HEK293T (cell line): ENCODE data around the gene COLEC11.
"Not testable (repeated sequence)": the region's sequence is repeated elsewhere in the genome, so short reads cannot be mapped to it uniquely, and the experiment has no call there.

ENCODE experiments used
- CTCF ChIA-PET: fragments of 350-600 bp; formaldehyde crosslinking; extraction: SDS; loops from one replicate; lab custom pipeline; 2021; ENCODE audit warnings: antibody characterized with exemption, inconsistent platforms; lab: Yijun Ruan, JAX
- POLR2A ChIA-PET: fragments of 350-600 bp; formaldehyde crosslinking; extraction: SDS; loops from one replicate; lab custom pipeline; 2020; ENCODE audit warnings: antibody characterized with exemption, inconsistent platforms; lab: Yijun Ruan, JAX
- DNase-seq: peaks from one replicate; pipeline ENCODE4 v3.0.0; 2012; ENCODE audit warnings: mixed read lengths; ENCODE audit errors: extremely low spot score
- ARNT ChIP-seq: fragments of 450-650 bp; IDR thresholded peaks from 2 replicates; pipeline ENCODE4 v1.6.1; 2017; ENCODE audit warnings: mild to moderate bottlenecking
- BHLHE40 ChIP-seq: fragments of 450-650 bp; IDR thresholded peaks from 2 replicates; pipeline ENCODE4 v1.6.1; 2016; ENCODE audit warnings: mild to moderate bottlenecking, moderate library complexity, borderline replicate concordance
- CTBP1 ChIP-seq: fragments of 450-650 bp; IDR thresholded peaks from 2 replicates; pipeline ENCODE4 v1.6.1; 2016; ENCODE audit warnings: borderline replicate concordance
- ELF4 ChIP-seq: fragments of 450-650 bp; IDR thresholded peaks from 2 replicates; pipeline ENCODE4 v1.6.1; 2017; ENCODE audit warnings: antibody characterized with exemption
- FOXA1 ChIP-seq: fragments of 450-650 bp; IDR thresholded peaks from 2 replicates; pipeline ENCODE4 v1.6.1; 2016; ENCODE audit warnings: mild to moderate bottlenecking
- FOXK2 ChIP-seq: fragments of 450-650 bp; IDR thresholded peaks from 2 replicates; pipeline ENCODE4 v1.6.1; 2016; ENCODE audit warnings: mild to moderate bottlenecking
- FOXM1 ChIP-seq: fragments of 450-650 bp; IDR thresholded peaks from 2 replicates; pipeline ENCODE4 v1.6.1; 2017; ENCODE audit warnings: mild to moderate bottlenecking, borderline replicate concordance
- HDGF ChIP-seq: fragments of 450-650 bp; IDR thresholded peaks from 2 replicates; pipeline ENCODE4 v1.6.1; 2017; ENCODE audit warnings: antibody characterized with exemption, borderline replicate concordance
- L3MBTL2 ChIP-seq: fragments of 450-650 bp; conservative IDR thresholded peaks from 2 replicates; pipeline ENCODE4 v1.6.1; 2016; ENCODE audit warnings: mild to moderate bottlenecking
- LEF1 ChIP-seq: fragments of 450-650 bp; IDR thresholded peaks from 2 replicates; pipeline ENCODE4 v1.6.1; 2017; ENCODE audit warnings: mild to moderate bottlenecking, borderline replicate concordance
- NFRKB ChIP-seq: fragments of 450-650 bp; IDR thresholded peaks from 2 replicates; pipeline ENCODE4 v1.6.1; 2016; ENCODE audit warnings: mild to moderate bottlenecking, moderate library complexity
- PKNOX1 ChIP-seq: fragments of 450-650 bp; IDR thresholded peaks from 2 replicates; pipeline ENCODE4 v1.6.1; 2016
- SP1 ChIP-seq: fragments of 450-650 bp; IDR thresholded peaks from 2 replicates; pipeline ENCODE4 v1.6.1; 2017
- SUZ12 ChIP-seq: fragments of 450-650 bp; IDR thresholded peaks from 2 replicates; pipeline ENCODE4 v1.6.1; 2016; ENCODE audit warnings: mild to moderate bottlenecking
- TARDBP ChIP-seq: fragments of 450-650 bp; IDR thresholded peaks from 2 replicates; pipeline ENCODE4 v1.6.1; 2016

Gene COLEC11

GRCh38 chr2:3631851-3632659 is 37.1 kb downstream of the COLEC11 start:
- no peak for TF ChIP-seq CTBP1
- TF ChIP-seq ELF4, result no peak
- TF ChIP-seq NFRKB, result no peak
- TF ChIP-seq TARDBP, result no peak
- TF ChIP-seq FOXA1, result no peak
- no peak for TF ChIP-seq HDGF
- DNase-seq, result no peak
- ChIA-PET POLR2A (no interaction called here), CTCF (no interaction called here)

- no peak for TF ChIP-seq L3MBTL2
- no peak for TF ChIP-seq PKNOX1
- no peak for TF ChIP-seq NFRKB
- no peak for TF ChIP-seq ELF4
- no peak for TF ChIP-seq CTBP1
- no peak for TF ChIP-seq BHLHE40
- no peak for TF ChIP-seq TARDBP
- TF ChIP-seq FOXM1, result no peak
- TF ChIP-seq FOXA1, result no peak
- TF ChIP-seq ARNT, result no peak
- no peak for TF ChIP-seq SUZ12
- no peak for TF ChIP-seq FOXK2
- no peak for TF ChIP-seq LEF1
- TF ChIP-seq HDGF, result no peak
- DNase-seq, result no peak
- ChIA-PET CTCF (interaction anchor here (0.7 kb wide), 1 partner anchor 10 kb away, joined by 3 read pairs; no protein-coding TSS in a partner anchor), POLR2A (interaction anchor here (0.8 kb wide), 1 partner anchor 57 kb away, joined by 3 read pairs; no protein-coding TSS in a partner anchor)
These were observed 38.4 kb downstream of the COLEC11 start for GRCh38 chr2:3633089-3633981.

- no peak for TF ChIP-seq TARDBP
- no peak for TF ChIP-seq NFRKB
- no peak for TF ChIP-seq FOXK2
- TF ChIP-seq FOXA1, result no peak
- TF ChIP-seq L3MBTL2, result no peak
- TF ChIP-seq SP1, result no peak
- TF ChIP-seq HDGF, result no peak
- CTCF ChIA-PET, result no interaction called here
- POLR2A ChIA-PET, result interaction anchor here (0.8 kb wide), 1 partner anchor 58 kb away, joined by 3 read pairs; no protein-coding TSS in a partner anchor
- no peak for DNase-seq
These were observed 39.2 kb downstream of the COLEC11 start for GRCh38 chr2:3633982-3634595.

- ChIA-PET POLR2A (no interaction called here), CTCF (no interaction called here)
- no peak for TF ChIP-seq SUZ12
- TF ChIP-seq NFRKB, result no peak
- TF ChIP-seq ARNT, result no peak
- no peak for DNase-seq
These were observed 39.7 kb downstream of the COLEC11 start for GRCh38 chr2:3634596-3635121.

- ChIA-PET CTCF (no interaction called here), POLR2A (no interaction called here)
- no peak for TF ChIP-seq TARDBP
- DNase-seq, result no peak
These were observed 40.5 kb downstream of the COLEC11 start for GRCh38 chr2:3635171-3635974.

GRCh38 chr2:3635975-3636327 is 41.0 kb downstream of the COLEC11 start:
- CTCF ChIA-PET, DNase-seq, POLR2A ChIA-PET: not testable (repeated sequence)

- TF ChIP-seq ARNT (no peak), NFRKB (no peak)
- ChIA-PET CTCF (no interaction called here), POLR2A (no interaction called here)
- no peak for DNase-seq
These were observed 41.8 kb downstream of the COLEC11 start for GRCh38 chr2:3636586-3637310.
